Vagina (tissue), 2 donors: ENCODE data around the gene NDUFS8.

Source experiments
- CTCF ChIP-seq, 3 experiments: fragments of 450-650 bp in 2 of 3; fragments of 200-600 bp in 1 of 3; sonication (generic) in 1 of 3; IDR thresholded peaks; one replicate each; pipeline ENCODE4 v1.5.1; 2017 to 2019; ENCODE audit warnings: antibody characterized with exemption in 3 of 3, mild to moderate bottlenecking in 2 of 3, moderate library complexity in 2 of 3
- POLR2AphosphoS5 ChIP-seq, 2 donors: sonication (generic); formaldehyde crosslinking; IDR thresholded peaks; one replicate each; pipeline ENCODE4 v1.9.0; 2017; ENCODE audit warnings: antibody characterized with exemption in 2 of 2, mild to moderate bottlenecking in 2 of 2, low read depth in 1 of 2; ENCODE audit not compliant: insufficient read depth in 1 of 2

- TF ChIP-seq CTCF (IDR thresholded peaks at IDR 0.05), result no peak
- no peak for TF ChIP-seq POLR2AphosphoS5 (IDR thresholded peaks at IDR 0.05; ENCODE audit: insufficient read depth in 1 of 2, low read depth in 1 of 2)
These were observed 1.5 kb downstream of the NDUFS8 start for GRCh38 chr11:68032003-68032402.
